OCI-LY1 (cell line): ENCODE measurements around the gene CBX1.

Experiments
- CTCF ChIP-seq: fragments of 200-600 bp; sonication (generic), shearing (Covaris generic); IDR thresholded peaks from 2 replicates; pipeline ENCODE4 v1.5.1; 2017; ENCODE audit warnings: mild to moderate bottlenecking, antibody characterized with exemption, low read length, moderate library complexity, mixed read lengths
- EZH2 ChIP-seq: fragments of 200-600 bp; sonication (generic), shearing (Covaris generic); IDR thresholded peaks from 2 replicates; pipeline ENCODE4 v1.8.0; 2017; ENCODE audit warnings: borderline replicate concordance, mixed run types, mild to moderate bottlenecking, antibody characterized with exemption, low read length, moderate library complexity, mixed read lengths

GRCh38 chr17:48030531-48030930, 70.7 kb downstream of the CBX1 start:
- TF ChIP-seq CTCF (no peak), EZH2 (no peak)
